ENCODE measurements around the gene SIX6. TPM values are rescaled to one million over a fixed set of nuclear protein-coding genes. Genes with fewer than 3 reads are reported as not detected.
"Not testable (repeated sequence)": the region's sequence is repeated elsewhere in the genome, so short reads cannot be mapped to it uniquely, and the experiment has no call there.

Gene SIX6
- not detected in 2 replicates for total RNA-seq (2014; rRNA removed)
- polyA plus RNA-seq (2012), result not detected

GRCh38 chr14:60508707-60509437, at the start of gene SIX6:
SIX6 (plus strand) TSS chr14:60509146; CDS start chr14:60509399, 253 bp downstream.
- peak; percentile 69 for DNase-seq (ENCODE audit: low read depth)

DNA sequence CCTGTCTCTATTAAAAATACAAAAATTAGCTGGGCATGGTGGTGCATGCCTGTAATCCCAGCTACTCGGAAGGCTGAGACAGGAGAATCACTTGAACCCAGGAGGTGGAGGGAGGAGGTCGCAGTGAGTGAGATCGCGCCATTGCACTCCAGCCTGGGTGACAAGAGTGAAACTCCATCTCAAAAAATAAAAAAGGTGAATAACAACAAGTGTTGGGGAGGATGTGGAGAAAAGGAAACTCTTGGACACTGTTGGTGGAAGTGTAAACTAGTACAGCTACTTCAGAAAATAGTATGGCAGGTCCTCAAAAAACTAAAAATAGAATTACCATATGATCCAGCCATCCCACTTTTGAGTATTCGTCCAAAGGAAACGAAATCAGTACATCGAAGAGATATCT, 28.7 kb upstream of the SIX6 start:
- DNase-seq (ENCODE audit: low read depth), result not testable (repeated sequence)

- peak; percentile 52 for DNase-seq (ENCODE audit: low read depth)
Measured at GRCh38 chr14:60482743-60483142, 26.2 kb upstream of the SIX6 start.

DNA sequence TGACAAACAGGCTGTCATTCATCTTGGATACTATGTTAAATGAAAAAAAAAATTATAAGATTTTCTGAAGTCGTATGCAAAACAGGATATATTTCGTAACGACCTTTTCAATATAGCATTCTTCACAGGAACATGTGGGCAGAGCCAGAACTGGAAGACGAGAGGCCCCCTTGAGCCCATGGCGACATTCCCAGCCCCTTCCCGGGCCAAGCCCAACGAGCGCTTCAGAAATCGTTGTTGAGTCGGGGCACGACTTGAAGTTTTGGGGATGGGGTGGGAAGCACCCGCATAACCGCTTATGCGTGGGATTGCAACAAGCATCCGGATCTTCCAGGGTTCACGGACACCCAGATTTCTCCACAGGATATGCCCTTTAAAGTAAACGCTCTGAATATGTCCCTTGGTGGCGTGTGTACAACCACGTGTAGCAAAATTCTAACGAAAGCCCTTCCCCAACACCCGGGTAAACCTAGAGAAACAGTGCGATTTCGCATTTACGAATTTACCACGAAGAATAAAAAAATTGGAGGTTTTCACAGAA, 23.8 kb upstream of the SIX6 start:
- DNase-seq (ENCODE audit: low read depth), result no peak

- DNase-seq (ENCODE audit: low read depth), result peak; percentile 52
Measured at GRCh38 chr14:60485598-60486251, 23.2 kb upstream of the SIX6 start, which contains the start of gene C14orf39. C14orf39 (minus strand) TSS chr14:60486063; CDS start chr14:60485078, 985 bp downstream.

- DNase-seq (ENCODE audit: low read depth), result no peak
Measured at GRCh38 chr14:60487211-60487610, 21.7 kb upstream of the SIX6 start.

- DNase-seq (ENCODE audit: low read depth), result no peak
Measured at GRCh38 chr14:60488175-60488574, 20.8 kb upstream of the SIX6 start.

DNA sequence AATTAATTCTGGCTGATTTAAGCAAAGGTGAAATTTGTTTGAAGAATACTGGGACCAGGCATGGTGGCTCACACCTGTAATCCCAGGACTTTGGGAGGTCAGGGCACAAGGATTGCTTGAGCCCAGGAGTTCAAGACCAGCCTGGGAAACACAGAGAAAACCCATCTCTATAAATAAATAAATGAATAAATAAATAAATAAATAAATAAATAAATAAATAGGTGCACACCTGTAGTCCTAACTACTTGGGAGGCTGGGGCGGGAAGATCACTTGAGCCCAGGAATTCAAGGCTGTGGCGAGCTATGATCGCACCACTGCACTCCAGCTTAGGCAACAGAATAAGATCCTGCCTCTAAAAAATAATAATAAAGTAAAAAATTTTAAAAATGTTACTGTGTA, 18.7 kb upstream of the SIX6 start:
- DNase-seq (ENCODE audit: low read depth), result no peak

DNA sequence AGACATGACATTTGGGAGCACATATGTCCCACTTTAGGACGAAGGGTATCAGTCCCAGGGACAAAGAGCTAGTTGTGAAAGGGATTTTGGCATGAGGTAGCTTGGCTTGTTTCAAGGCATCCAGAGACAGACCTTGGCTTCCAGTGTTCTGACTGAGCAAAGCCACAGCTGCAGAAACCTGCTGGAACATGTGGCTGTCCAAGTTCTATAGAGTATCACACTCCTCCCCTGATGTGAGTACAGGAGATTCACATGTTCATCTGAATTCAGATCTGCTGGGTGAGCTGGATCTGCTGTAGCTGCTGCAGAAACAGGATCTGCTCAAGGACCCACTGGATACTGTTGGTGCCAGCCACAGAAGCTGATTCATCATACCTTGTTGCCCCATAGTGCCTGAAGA, 13.0 kb upstream of the SIX6 start:
- no peak for DNase-seq (ENCODE audit: low read depth)

DNA sequence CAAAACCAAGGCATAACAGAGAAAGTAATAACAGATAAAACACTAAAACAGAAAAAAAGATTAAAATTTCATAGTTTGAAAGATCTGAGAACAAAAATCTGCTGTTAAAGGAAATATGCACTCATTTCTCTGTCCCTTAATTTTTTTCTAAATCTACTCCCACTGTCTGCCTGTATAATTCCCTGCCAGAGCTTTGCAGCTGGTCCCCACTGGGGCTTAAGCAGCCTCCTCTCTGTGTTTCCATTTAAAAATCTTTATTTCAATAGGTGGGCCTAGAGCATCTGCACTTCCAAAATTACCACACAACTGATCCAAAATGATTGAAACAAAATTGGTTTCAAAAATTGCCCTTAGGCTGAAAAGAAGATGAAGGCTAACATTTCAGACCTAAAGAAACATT, 6.4 kb upstream of the SIX6 start:
- DNase-seq (ENCODE audit: low read depth), result no peak

GRCh38 chr14:60505448-60505847, 3.5 kb upstream of the SIX6 start:
- DNase-seq (ENCODE audit: low read depth), result no peak

DNA sequence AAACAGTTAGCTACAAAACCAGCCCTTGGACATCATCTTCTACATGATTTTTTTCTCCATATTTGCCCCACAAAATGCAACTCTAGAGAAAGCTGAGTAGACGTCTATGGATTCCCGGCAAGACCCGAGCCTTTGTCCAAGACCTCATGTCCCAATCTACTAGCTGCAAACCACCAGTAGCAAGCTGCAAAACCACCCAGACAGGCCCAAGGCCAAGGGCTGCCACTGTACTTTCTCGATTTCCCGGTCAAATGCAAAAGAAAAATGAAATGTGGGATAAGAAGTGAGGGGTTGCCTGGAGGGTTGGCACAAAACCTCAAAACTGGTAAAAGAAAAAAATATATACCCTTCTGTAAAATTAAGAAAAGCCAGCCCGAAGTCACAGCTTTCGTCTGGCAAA, 2.9 kb upstream of the SIX6 start:
- DNase-seq (ENCODE audit: low read depth), result no peak

DNA sequence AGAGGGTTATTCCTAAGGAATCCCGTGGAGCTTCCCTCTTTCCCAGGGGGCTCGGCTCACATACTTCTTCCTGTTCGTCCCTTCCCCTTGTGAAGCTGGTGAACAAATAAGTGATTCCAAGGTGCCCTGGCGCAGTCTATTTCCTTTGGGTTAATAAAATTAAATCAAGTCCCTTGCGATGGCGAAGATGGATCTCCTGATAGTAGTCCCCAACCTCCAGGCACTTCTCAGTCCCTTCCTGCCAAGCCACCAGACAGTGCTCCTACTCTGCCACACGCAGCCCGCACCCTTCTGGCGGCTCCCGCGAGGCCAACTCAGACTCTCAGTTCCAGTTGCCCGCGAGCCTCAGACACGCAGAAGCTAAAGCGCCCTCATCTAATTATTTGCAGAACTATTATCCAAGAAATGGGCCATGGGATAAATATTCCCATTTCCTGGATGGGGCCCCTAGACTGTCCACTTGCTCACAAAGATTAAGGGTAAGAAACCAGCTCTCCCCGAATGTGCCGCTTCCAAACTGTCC, 2.4 kb upstream of the SIX6 start:
- DNase-seq (ENCODE audit: low read depth), result no peak

- no peak for DNase-seq (ENCODE audit: low read depth)
Measured at GRCh38 chr14:60506985-60507829, 1.7 kb upstream of the SIX6 start.

- no peak for DNase-seq (ENCODE audit: low read depth)
Measured at GRCh38 chr14:60508363-60508706, 611 bp upstream of the SIX6 start.

- DNase-seq (ENCODE audit: low read depth), result no peak
Measured at GRCh38 chr14:60509438-60510253, 700 bp downstream of the SIX6 start.

GRCh38 chr14:60510254-60510950, 1.5 kb downstream of the SIX6 start:
- DNase-seq (ENCODE audit: low read depth), result no peak

GRCh38 chr14:60510951-60511599, 2.1 kb downstream of the SIX6 start:
- DNase-seq (ENCODE audit: low read depth), result no peak

DNA sequence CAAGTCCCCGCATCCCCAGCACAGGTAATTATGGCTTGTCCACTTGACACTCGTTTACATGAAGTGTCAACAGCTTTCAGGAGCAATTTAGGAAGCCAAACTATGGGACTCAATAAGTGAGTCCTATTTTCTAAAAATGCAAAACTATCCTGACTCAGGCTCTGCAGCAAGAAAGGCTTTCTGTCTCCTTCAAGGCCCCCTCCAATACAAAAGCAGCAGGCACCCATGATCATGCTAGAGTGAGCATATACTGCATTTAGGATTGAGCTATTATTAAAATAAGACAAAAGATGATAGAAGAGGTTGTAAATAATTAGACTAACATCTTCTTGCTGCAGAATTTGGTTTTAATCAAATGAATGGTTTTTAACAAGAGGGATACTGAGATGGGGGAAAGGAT, 3.2 kb downstream of the SIX6 start:
- DNase-seq (ENCODE audit: low read depth), result no peak

Measured in LHCN-M2 (cell line).